Tibial nerve (tissue), 4 donors: ENCODE data around the gene PGRMC2.

ENCODE experiments used
- CTCF ChIP-seq, 5 experiments: fragments of 200-600 bp in 3 of 5; fragments of 450-650 bp in 2 of 5; sonication (generic) in 3 of 5; IDR thresholded peaks; one replicate each; pipeline ENCODE4 v1.5.1; 2016 to 2019; ENCODE audit warnings: antibody characterized with exemption in 5 of 5, mild to moderate bottlenecking in 3 of 5, moderate library complexity in 2 of 5
- EP300 ChIP-seq, 2 donors: sonication (generic); formaldehyde crosslinking; IDR thresholded peaks; one replicate each; pipeline ENCODE4 v1.6.1; 2017; ENCODE audit warnings: antibody characterized with exemption in 2 of 2, mild to moderate bottlenecking in 1 of 2
- POLR2A ChIP-seq, 2 donors: fragments of 450-650 bp; IDR thresholded peaks; one replicate each; pipeline ENCODE4 v1.6.1; 2017; ENCODE audit warnings: antibody characterized with exemption in 2 of 2, mild to moderate bottlenecking in 2 of 2, moderate library complexity in 2 of 2

DNA sequence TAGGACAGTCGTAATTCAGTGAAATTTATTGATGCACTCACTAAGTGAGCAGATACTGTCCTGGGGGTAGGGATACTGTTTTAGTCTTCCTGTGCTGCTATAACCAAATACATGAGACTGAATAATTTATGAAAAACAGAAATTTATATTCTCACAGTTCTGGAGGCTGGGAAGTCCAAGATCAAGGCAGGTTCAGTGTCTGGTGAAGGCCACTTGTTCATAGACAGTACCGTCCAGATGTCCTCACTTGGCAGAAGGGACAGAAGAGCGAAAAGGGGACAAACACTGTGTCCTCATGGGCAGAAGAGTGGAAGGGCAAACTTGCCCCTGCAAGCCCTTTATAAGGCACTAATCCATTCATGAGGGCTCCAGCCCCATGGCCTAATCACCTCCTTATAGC is 45.6 kb downstream of the PGRMC2 start:
- TF ChIP-seq POLR2A (IDR thresholded peaks at IDR 0.05) (no peak), CTCF (IDR thresholded peaks at IDR 0.05) (no peak), EP300 (IDR thresholded peaks at IDR 0.05) (no peak)
